H54 (cell line): Measurements from ENCODE around the gene TRANK1.
A peak's percentile ranks its signal among the peaks of the same experiment; 100 is the strongest.

Experiments used
- DNase-seq: peaks from one replicate; pipeline ENCODE4 v3.0.0; 2011; ENCODE audit warnings: low spot score, mixed read lengths; ENCODE audit not compliant: insufficient read length
- FAIRE-seq: peaks from 3 replicates; lab custom pipeline; 2011; peaks lifted over from hg19 to GRCh38; lab: Jason Lieb, UNC
- POLR2A ChIP-seq: IDR thresholded peaks from 2 replicates; pipeline ENCODE4 v1.6.1; 2011; ENCODE audit warnings: low read depth, mild to moderate bottlenecking, low read length

Gene TRANK1

DNA sequence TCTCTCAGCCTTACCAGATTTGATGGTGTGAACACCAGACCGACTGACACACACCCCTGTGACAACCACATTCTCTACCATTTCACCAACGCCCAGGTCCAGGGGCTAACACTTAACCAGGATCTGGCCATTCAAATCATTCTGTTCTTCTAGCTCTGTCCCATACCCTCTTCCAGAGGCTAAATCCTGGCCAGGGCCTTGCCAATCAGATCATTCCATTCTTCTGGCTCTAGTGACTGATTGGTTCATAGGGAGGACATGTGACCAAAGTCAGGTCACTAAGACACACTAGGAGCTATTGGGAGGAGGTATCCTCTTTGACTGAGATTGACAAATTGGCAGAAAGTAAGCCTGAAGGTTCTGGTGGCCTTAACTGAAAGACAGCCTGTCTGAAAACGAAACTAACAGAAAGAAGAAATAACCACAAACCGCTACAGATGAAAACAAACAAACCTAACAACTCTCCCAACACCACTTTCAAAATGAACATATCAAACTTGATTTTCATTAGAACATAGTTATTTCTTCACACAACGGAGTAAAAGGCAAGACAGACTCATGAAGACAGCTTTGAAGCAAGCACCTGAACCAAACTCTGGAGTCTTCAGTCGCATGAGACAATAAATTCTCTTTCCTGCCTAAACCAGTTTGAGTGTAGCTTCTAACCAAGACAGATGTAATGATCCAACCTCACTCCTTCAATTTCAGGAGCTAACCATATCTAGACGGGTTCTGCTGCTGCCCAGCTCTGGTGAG is 68.5 kb downstream of the TRANK1 start:
- FAIRE-seq (no peak), DNase-seq (no peak)
- no peak for TF ChIP-seq POLR2A

DNA sequence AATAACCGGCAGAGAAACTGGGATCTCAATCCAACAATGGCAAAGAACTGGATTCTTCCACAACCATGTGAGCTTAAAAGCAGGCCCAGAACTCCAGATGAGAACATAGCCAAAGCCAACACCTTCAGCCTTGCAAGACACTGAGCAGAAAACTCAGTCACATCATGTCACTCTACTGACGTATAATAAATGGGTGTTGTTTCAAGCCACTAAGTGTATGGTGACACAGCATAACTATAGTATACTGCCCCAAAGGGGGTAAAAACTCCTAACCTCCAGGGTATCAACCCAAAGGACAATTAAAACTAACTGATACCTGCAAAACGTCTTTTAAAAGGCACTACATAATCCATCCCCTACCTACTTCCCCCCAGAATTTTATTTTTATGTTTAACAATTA is 69.5 kb downstream of the TRANK1 start:
- no peak for TF ChIP-seq POLR2A
- FAIRE-seq: no peak
- no peak for DNase-seq

- DNase-seq (no peak), FAIRE-seq (no peak)
- no peak for TF ChIP-seq POLR2A
Observed at GRCh38 chr3:36874424-36874823, 70.4 kb downstream of the TRANK1 start.

- no peak for FAIRE-seq
- TF ChIP-seq POLR2A: no peak
- DNase-seq: no peak
Observed at GRCh38 chr3:36871379-36872126, 73.3 kb downstream of the TRANK1 start.

- peak; percentile 44 for DNase-seq
Observed at GRCh38 chr3:36868614-36869436, 76.0 kb downstream of the TRANK1 start.

GRCh38 chr3:36867810-36868209 is 77.0 kb downstream of the TRANK1 start:
- FAIRE-seq (no peak), DNase-seq (no peak)
- TF ChIP-seq POLR2A: no peak

More at GRCh38 chr3:36868614-36869436, 76.0 kb downstream of the TRANK1 start:
- no peak for TF ChIP-seq POLR2A
- FAIRE-seq: peak; percentile 93

DNA sequence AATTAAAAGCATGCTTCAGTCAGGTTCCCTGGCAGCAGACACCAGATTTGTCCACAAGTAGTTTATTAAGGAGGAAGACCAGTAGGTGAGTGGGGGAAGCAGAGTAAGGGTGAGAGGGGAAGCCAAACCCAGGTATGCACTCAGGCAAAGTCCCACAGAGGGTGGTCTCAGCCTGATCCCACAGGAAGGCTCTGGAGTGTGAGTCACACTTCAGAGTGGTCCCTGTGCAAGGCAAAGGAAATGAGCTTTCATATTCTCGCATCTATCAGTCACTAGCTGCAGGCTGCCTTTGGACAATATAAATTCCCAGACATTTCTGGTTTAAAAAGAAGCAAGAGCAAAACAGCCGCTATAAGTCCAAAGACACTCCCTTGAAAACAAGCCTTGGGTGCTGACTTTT is 78.5 kb downstream of the TRANK1 start:
- TF ChIP-seq POLR2A: no peak
- no peak for FAIRE-seq
- DNase-seq: no peak

GRCh38 chr3:36864180-36865053 is 80.4 kb downstream of the TRANK1 start:
- DNase-seq (no peak), FAIRE-seq (no peak)
- no peak for TF ChIP-seq POLR2A

GRCh38 chr3:36862076-36862755 is 82.6 kb downstream of the TRANK1 start:
- no peak for DNase-seq
- no peak for FAIRE-seq
- no peak for TF ChIP-seq POLR2A

DNA sequence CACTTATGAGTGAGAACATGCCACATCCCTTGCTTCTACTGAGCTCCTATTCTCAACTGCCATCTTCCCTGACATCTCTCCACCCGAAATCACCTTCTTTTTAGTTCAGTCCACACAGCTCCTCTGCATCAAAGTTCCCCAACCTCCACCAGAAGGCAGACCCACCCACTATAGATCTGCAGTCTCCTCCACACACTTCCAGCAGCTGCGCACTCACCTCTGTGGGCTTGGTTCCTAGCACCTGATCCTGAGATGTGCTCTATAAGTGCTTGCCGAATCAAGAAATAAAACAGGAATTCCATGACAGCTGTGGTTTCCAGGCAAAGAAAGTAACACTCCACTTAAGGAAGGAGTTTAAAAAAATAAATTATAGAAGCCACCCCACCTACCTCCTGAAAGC is 85.4 kb downstream of the TRANK1 start:
- no peak for FAIRE-seq
- no peak for TF ChIP-seq POLR2A
- DNase-seq: no peak

GRCh38 chr3:36852071-36852470 is 92.8 kb downstream of the TRANK1 start:
- DNase-seq: no peak

GRCh38 chr3:36850743-36851142 is 94.1 kb downstream of the TRANK1 start:
- no peak for DNase-seq
- no peak for TF ChIP-seq POLR2A

More at GRCh38 chr3:36852071-36852470, 92.8 kb downstream of the TRANK1 start:
- TF ChIP-seq POLR2A: no peak
- FAIRE-seq: no peak

More at GRCh38 chr3:36850743-36851142, 94.1 kb downstream of the TRANK1 start:
- no peak for FAIRE-seq
